SK-N-SH (cell line): Measurements from ENCODE around the gene HOXB9. TPM values are rescaled to one million over a fixed set of nuclear protein-coding genes. Genes with fewer than 3 reads are reported as not detected.

ENCODE experiments used
- CTCF ChIA-PET: fragments of 300-600, 350-600 bp; formaldehyde crosslinking; extraction: SDS; loops from one replicate; lab custom pipeline; 2021; lab: Yijun Ruan, JAX
- POLR2A ChIA-PET: fragments of 350-600 bp; sonication (Branson Sonifier 250); formaldehyde crosslinking; extraction: SDS; loops from one replicate; lab custom pipeline; 2020; ENCODE audit warnings: antibody characterized with exemption, inconsistent platforms; lab: Yijun Ruan, JAX
- DNase-seq: peaks from one replicate; pipeline ENCODE4 v3.0.0; 2012
- H2AFZ ChIP-seq: fragments of 200-600 bp; sonication (generic); 2 replicates; pipeline ENCODE4 v1.8.1; 2016; ENCODE audit warnings: antibody characterized with exemption, mild to moderate bottlenecking, low read depth
- H3F3A ChIP-seq: fragments of 200-600 bp; sonication (generic); replicated peaks from 2 replicates; pipeline ENCODE3; 2016; ENCODE audit warnings: antibody characterized with exemption, mild to moderate bottlenecking; ENCODE audit not compliant: insufficient read depth
- H3K27ac ChIP-seq, 2 experiments: fragments of 200-500 bp in 1 of 2; fragments of 200-600 bp in 1 of 2; sonication (Bioruptor generic) in 1 of 2; sonication (generic), shearing (Covaris generic) in 1 of 2; 2 replicates each; pipeline versions ENCODE4 v1.5.1 to v1.6.1; 2014 to 2016; ENCODE audit warnings: low read depth in 2 of 2, inconsistent platforms in 1 of 2, low read length in 1 of 2, mild to moderate bottlenecking in 1 of 2, mixed read lengths in 1 of 2
- H3K27me3 ChIP-seq: fragments of 200-600 bp; sonication (generic), shearing (Covaris generic); 2 replicates; pipeline ENCODE4 v1.6.1; 2016; ENCODE audit warnings: mixed run types; ENCODE audit not compliant: insufficient read depth
- H3K36me3 ChIP-seq, 2 experiments: fragments of 200-500 bp in 1 of 2; fragments of 200-600 bp in 1 of 2; sonication (Bioruptor generic) in 1 of 2; sonication (generic) in 1 of 2; replicated peaks in 1 of 2; 2 replicates each; pipeline versions ENCODE3 to v1.5.1; 2014 to 2016; ENCODE audit warnings: low read length in 1 of 2, mild to moderate bottlenecking in 1 of 2; ENCODE audit not compliant: insufficient read depth in 2 of 2, control insufficient read depth in 1 of 2
- H3K4me1 ChIP-seq, 2 experiments: fragments of 200-500 bp in 1 of 2; fragments of 200-600 bp in 1 of 2; sonication (Bioruptor generic) in 1 of 2; sonication (generic), shearing (Covaris generic) in 1 of 2; 2 replicates each; pipeline versions ENCODE4 v1.5.1 to v1.6.1; 2014 to 2016; ENCODE audit warnings: low read depth in 1 of 2, low read length in 1 of 2, mixed run types in 1 of 2; ENCODE audit not compliant: insufficient read depth in 2 of 2, control insufficient read depth in 1 of 2
- H3K4me2 ChIP-seq: fragments of 200-600 bp; sonication (generic), shearing (Covaris generic); 2 replicates; pipeline ENCODE4 v1.6.1; 2017; ENCODE audit warnings: mixed run types
- H3K4me3 ChIP-seq, 2 experiments: fragments of 200-500 bp in 1 of 2; fragments of 200-600 bp in 1 of 2; sonication (Bioruptor generic) in 1 of 2; sonication (generic), shearing (Covaris generic) in 1 of 2; 2 replicates each; pipeline versions ENCODE4 v1.5.1 to v1.8.1; 2014 to 2016; ENCODE audit warnings: low read depth in 2 of 2, inconsistent platforms in 1 of 2, low read length in 1 of 2, mild to moderate bottlenecking in 1 of 2, mixed read lengths in 1 of 2, moderate library complexity in 1 of 2
- H3K79me2 ChIP-seq: fragments of 200-600 bp; sonication (generic); 2 replicates; pipeline ENCODE4 v1.8.1; 2017; ENCODE audit warnings: mild to moderate bottlenecking; ENCODE audit not compliant: insufficient read depth
- H3K9ac ChIP-seq: fragments of 200-600 bp; sonication (generic); 2 replicates; pipeline ENCODE4 v1.6.1; 2017; ENCODE audit warnings: mixed run types
- H3K9me2 ChIP-seq: fragments of 200-600 bp; sonication (generic); 2 replicates; pipeline ENCODE4 v1.6.1; 2017; ENCODE audit warnings: mixed run types
- H3K9me3 ChIP-seq: fragments of 200-600 bp; sonication (generic); 2 replicates; pipeline ENCODE4 v1.6.1; 2017; ENCODE audit warnings: mixed run types, mild to moderate bottlenecking, moderate library complexity
- H4K20me1 ChIP-seq: fragments of 200-600 bp; sonication (generic); 2 replicates; pipeline ENCODE4 v1.6.1; 2017; ENCODE audit warnings: mild to moderate bottlenecking, mixed run types; ENCODE audit not compliant: insufficient read depth
- CHD2 ChIP-seq: fragments of 150-350 bp; IDR thresholded peaks from 2 replicates; pipeline ENCODE4 v1.6.1; 2018; ENCODE audit warnings: low read length; ENCODE audit not compliant: partially characterized antibody
- EZH2phosphoT487 ChIP-seq: fragments of 200-600 bp; sonication (generic); IDR thresholded peaks from 2 replicates; pipeline ENCODE4 v1.6.1; 2017; ENCODE audit warnings: low read depth, mixed run types, mild to moderate bottlenecking, antibody characterized with exemption, moderate library complexity, borderline replicate concordance
- GATA2 ChIP-seq: sonication (generic); formaldehyde crosslinking; IDR thresholded peaks from 2 replicates; pipeline ENCODE4 v1.5.0; 2020; ENCODE audit warnings: mild to moderate bottlenecking, missing genetic modification reagents
- MEF2A ChIP-seq: IDR thresholded peaks from 2 replicates; pipeline ENCODE4 v1.4.0; 2012; ENCODE audit warnings: low read depth, borderline replicate concordance
- NRF1 ChIP-seq: IDR thresholded peaks from 2 replicates; pipeline ENCODE4 v1.6.1; 2012; ENCODE audit warnings: low read depth, mild to moderate bottlenecking, low read length
- SMC3 ChIP-seq: IDR thresholded peaks from 2 replicates; pipeline ENCODE4 v1.6.1; 2012; ENCODE audit warnings: low read depth, low read length, improper control_type of control experiment
- TAF1 ChIP-seq: IDR thresholded peaks from 2 replicates; pipeline ENCODE4 v1.6.1; 2012; ENCODE audit warnings: low read depth, mild to moderate bottlenecking, low read length, moderate library complexity, borderline replicate concordance
- TCF12 ChIP-seq: IDR thresholded peaks from 2 replicates; pipeline ENCODE4 v1.4.0; 2012
- TEAD4 ChIP-seq: IDR thresholded peaks from 2 replicates; pipeline ENCODE4 v1.4.0; 2012; ENCODE audit warnings: mild to moderate bottlenecking, borderline replicate concordance; ENCODE audit not compliant: insufficient read depth
- WGBS: methylation state at CpG from one replicate; pipeline ENCODE4 v1.1.6; 2017; ENCODE audit warnings: low lambda C conversion rate; 5-methylcytosine and 5-hydroxymethylcytosine counted together
- polyA plus RNA-seq, 3 experiments: library from polyadenylated mRNA; depleted of rRNA; stranded (reverse); fragments of >200 nt; gene quantifications; 2 replicates each; pipeline ENCODE4 v1.2.3, GENCODE V29; 2012
- TF ChIP-seq, protein P1 (sequence below): fragments of 150-350 bp; IDR thresholded peaks from 2 replicates; pipeline ENCODE4 v1.6.1; 2016; ENCODE audit warnings: mild to moderate bottlenecking, low read depth, low read length

Gene HOXB9
- polyA plus RNA-seq, 1 of the 3 experiments (the other 2 are of a cell fraction) = not detected

DNA sequence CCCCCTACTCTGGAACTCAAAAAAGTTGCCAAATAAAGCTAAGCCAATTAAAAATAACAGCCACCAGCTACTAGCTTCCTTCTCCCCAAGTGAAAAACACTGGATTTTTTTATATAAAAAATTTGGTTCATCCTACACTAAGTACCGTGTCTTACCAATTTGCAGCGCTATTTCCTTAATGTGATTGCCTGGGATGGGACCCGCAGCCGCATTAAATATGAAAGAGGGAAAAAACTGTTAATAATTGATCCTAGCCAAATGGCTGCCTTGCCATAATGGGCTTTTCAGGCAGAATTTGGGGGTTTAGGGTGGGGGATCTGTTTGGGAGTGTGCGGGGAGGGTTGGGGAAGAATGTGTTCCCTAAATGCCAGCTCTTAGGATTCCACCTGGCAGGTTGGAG, 2.0 kb downstream of the HOXB9 start:
- no peaks in the 10 kb centered on the region for H3F3A ChIP-seq
- no peak overlapping the region for H3K4me3 ChIP-seq
- H3K4me1 ChIP-seq = no peaks in the 10 kb centered on the region
- peaks cover 3% of the 10 kb centered on the region; the same call in 1 of the 2 replicates for H4K20me1 ChIP-seq
- H3K79me2 ChIP-seq = no peaks in the 10 kb centered on the region
- H3K9me3 ChIP-seq = no peaks in the 10 kb centered on the region
- H3K9me2 ChIP-seq = no peaks in the 10 kb centered on the region
- ChIA-PET CTCF (interaction anchor here (0.9 to 7.6 kb wide), 9 partner anchors 11 to 475 kb away, joined by 3 to 50 read pairs (median 7); no protein-coding TSS in a partner anchor), POLR2A (no interaction called here)
- no peak for DNase-seq
- TF ChIP-seq MEF2A (no peak), NRF1 (no peak), GATA2 (CRISPR knock-in tag) (no peak), TEAD4 (no peak), CHD2 (no peak), TAF1 (no peak), EZH2phosphoT487 (no peak)
- no peaks in the 10 kb centered on the region for H3K36me3 ChIP-seq
- H2AFZ ChIP-seq = no peak overlapping the region
- H3K9ac ChIP-seq = no peak overlapping the region
- no peak overlapping the region for H3K4me2 ChIP-seq
- H3K27ac ChIP-seq = no peak overlapping the region
- 24% methylated on average over 5 of the region's 5 CpGs for WGBS
- H3K27me3 ChIP-seq = peaks cover 98% of the 10 kb centered on the region

- H3K27ac ChIP-seq = no peak overlapping the region
- no peaks in the 10 kb centered on the region for H3K4me1 ChIP-seq
- TF ChIP-seq, protein P1, sequence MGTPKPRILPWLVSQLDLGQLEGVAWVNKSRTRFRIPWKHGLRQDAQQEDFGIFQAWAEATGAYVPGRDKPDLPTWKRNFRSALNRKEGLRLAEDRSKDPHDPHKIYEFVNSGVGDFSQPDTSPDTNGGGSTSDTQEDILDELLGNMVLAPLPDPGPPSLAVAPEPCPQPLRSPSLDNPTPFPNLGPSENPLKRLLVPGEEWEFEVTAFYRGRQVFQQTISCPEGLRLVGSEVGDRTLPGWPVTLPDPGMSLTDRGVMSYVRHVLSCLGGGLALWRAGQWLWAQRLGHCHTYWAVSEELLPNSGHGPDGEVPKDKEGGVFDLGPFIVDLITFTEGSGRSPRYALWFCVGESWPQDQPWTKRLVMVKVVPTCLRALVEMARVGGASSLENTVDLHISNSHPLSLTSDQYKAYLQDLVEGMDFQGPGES = no peak
- TF ChIP-seq TEAD4 (no peak), NRF1 (no peak), SMC3 (no peak)
- no peaks in the 10 kb centered on the region for H3K79me2 ChIP-seq
- no peak overlapping the region for H3K4me3 ChIP-seq
- no peaks in the 10 kb centered on the region for H3F3A ChIP-seq
- peaks cover 3% of the 10 kb centered on the region; the same call in 1 of the 2 replicates for H4K20me1 ChIP-seq
- no peak for DNase-seq
- no peak overlapping the region for H3K9ac ChIP-seq
- H3K9me2 ChIP-seq = no peaks in the 10 kb centered on the region
- ChIA-PET CTCF (interaction anchor here (0.7 to 7.6 kb wide), 12 partner anchors 10 to 597 kb away, joined by 3 to 50 read pairs (median 5); no protein-coding TSS in a partner anchor), POLR2A (no interaction called here)
- no peak overlapping the region for H2AFZ ChIP-seq
- H3K4me2 ChIP-seq = no peak overlapping the region
- no peaks in the 10 kb centered on the region for H3K9me3 ChIP-seq
- 10% methylated on average over 4 of the region's 4 CpGs for WGBS
- no peaks in the 10 kb centered on the region for H3K36me3 ChIP-seq
- H3K27me3 ChIP-seq = peaks cover 98% of the 10 kb centered on the region
Measured at GRCh38 chr17:48623583-48623982, 2.6 kb downstream of the HOXB9 start.

GRCh38 chr17:48622857-48623256, 3.3 kb downstream of the HOXB9 start:
- no peak for TF ChIP-seq TCF12
- H3K27me3 ChIP-seq = peaks cover 98% of the 10 kb centered on the region
- H3K9me3 ChIP-seq = no peaks in the 10 kb centered on the region
- H3K4me2 ChIP-seq = no peak overlapping the region
- H3K27ac ChIP-seq = no peak overlapping the region
- H3K9me2 ChIP-seq = no peaks in the 10 kb centered on the region
- no peak for DNase-seq
- no peak overlapping the region for H3K4me3 ChIP-seq
- no peaks in the 10 kb centered on the region for H3F3A ChIP-seq
- ChIA-PET CTCF (interaction anchor here (0.7 to 7.6 kb wide), 15 partner anchors 10 to 596 kb away, joined by 3 to 59 read pairs (median 4); no protein-coding TSS in a partner anchor), POLR2A (no interaction called here)
- H2AFZ ChIP-seq = no peak overlapping the region
- WGBS = 29% methylated on average over 11 of the region's 11 CpGs
- H3K79me2 ChIP-seq = no peaks in the 10 kb centered on the region
- no peaks in the 10 kb centered on the region for H3K4me1 ChIP-seq
- H4K20me1 ChIP-seq = peaks cover 8% of the 10 kb centered on the region; the same call in 1 of the 2 replicates
- no peak overlapping the region for H3K9ac ChIP-seq
- no peaks in the 10 kb centered on the region for H3K36me3 ChIP-seq
